A549 (cell line): ENCODE measurements around the gene CTNND1.
"Not testable (repeated sequence)": the region's sequence is repeated elsewhere in the genome, so short reads cannot be mapped to it uniquely, and the experiment has no call there.

Experiments used
- CBX8 ChIP-seq: fragments of 200-600 bp; sonication (generic); IDR thresholded peaks from 2 replicates; pipeline ENCODE4 v1.6.1; 2016
- CHD2 ChIP-seq: fragments of 150-350 bp; IDR thresholded peaks from 2 replicates; pipeline ENCODE4 v1.6.1; 2014; ENCODE audit warnings: low read length; ENCODE audit not compliant: partially characterized antibody
- CTCF ChIP-seq: fragments of >200 bp; sonication (Bioruptor Twin); formaldehyde crosslinking; IDR thresholded peaks from 3 replicates; pipeline ENCODE4 v1.5.1; 2016
- EP300 ChIP-seq, 2 experiments: fragments of >200 bp; sonication (Bioruptor Twin); formaldehyde crosslinking; IDR thresholded peaks; 2 replicates in 1 of 2; 3 replicates in 1 of 2; pipeline ENCODE4 v1.6.1; 2016 to 2017
- FOSL2 ChIP-seq, 2 experiments: fragments of 450-650 bp in 1 of 2; fragments of >200 bp in 1 of 2; sonication (Bioruptor Twin) in 1 of 2; formaldehyde crosslinking; IDR thresholded peaks; 2 replicates each; pipeline versions ENCODE4 v1.5.0 to v1.6.1; 2016 to 2020; ENCODE audit warnings: mild to moderate bottlenecking in 1 of 2, moderate library complexity in 1 of 2
- HEYL ChIP-seq: fragments of 250-450 bp; sonication (Bioruptor Pico); IDR thresholded peaks from 2 replicates; pipeline ENCODE4 v1.8.0; 2021; ENCODE audit warnings: mild to moderate bottlenecking, moderate library complexity
- HOXB5 ChIP-seq: fragments of 250-450 bp; sonication (Bioruptor Pico); IDR thresholded peaks from 2 replicates; pipeline ENCODE4 v1.5.0; 2020; ENCODE audit warnings: mild to moderate bottlenecking, moderate library complexity
- MAX ChIP-seq: IDR thresholded peaks from 2 replicates; pipeline ENCODE4 v1.6.1; 2012
- MYC ChIP-seq: IDR thresholded peaks from 2 replicates; pipeline ENCODE4 v1.6.1; 2012; ENCODE audit warnings: mild to moderate bottlenecking, inconsistent platforms, low read length, improper control_type of control experiment, borderline replicate concordance
- POLR2A ChIP-seq: IDR thresholded peaks from 2 replicates; pipeline ENCODE4 v1.6.1; 2012; ENCODE audit warnings: mild to moderate bottlenecking, low read length
- REST ChIP-seq: fragments of 200-600 bp; sonication (generic); IDR thresholded peaks from 2 replicates; pipeline ENCODE4 v1.6.1; 2016; ENCODE audit warnings: antibody characterized with exemption, mild to moderate bottlenecking, moderate library complexity
- RFX5 ChIP-seq: fragments of 450-650 bp; IDR thresholded peaks from 2 replicates; pipeline ENCODE4 v1.7.1; 2014; ENCODE audit warnings: antibody characterized with exemption, mild to moderate bottlenecking, moderate library complexity
- SREBF2 ChIP-seq: fragments of 450-650 bp; IDR thresholded peaks from 2 replicates; pipeline ENCODE4 v1.6.1; 2014; ENCODE audit warnings: mild to moderate bottlenecking, moderate library complexity
- TF ChIP-seq, protein P1 (sequence below): fragments of >200 bp; sonication (Bioruptor Twin); formaldehyde crosslinking; IDR thresholded peaks from 3 replicates; pipeline ENCODE4 v1.6.1; 2016

GRCh38 chr11:57716726-57717125 lies 44.9 kb upstream of the CTNND1 start:
- TF ChIP-seq CTCF; MYC; REST; SREBF2; FOSL2 (IDR thresholded peaks at IDR 0.05); FOSL2 (CRISPR knock-in tag; IDR thresholded peaks at IDR 0.05); CHD2; MAX; HEYL (CRISPR knock-in tag); POLR2A; CBX8; RFX5; EP300 (IDR thresholded peaks at IDR 0.05); HOXB5 (CRISPR knock-in tag): not testable (repeated sequence)
- TF ChIP-seq, protein P1, sequence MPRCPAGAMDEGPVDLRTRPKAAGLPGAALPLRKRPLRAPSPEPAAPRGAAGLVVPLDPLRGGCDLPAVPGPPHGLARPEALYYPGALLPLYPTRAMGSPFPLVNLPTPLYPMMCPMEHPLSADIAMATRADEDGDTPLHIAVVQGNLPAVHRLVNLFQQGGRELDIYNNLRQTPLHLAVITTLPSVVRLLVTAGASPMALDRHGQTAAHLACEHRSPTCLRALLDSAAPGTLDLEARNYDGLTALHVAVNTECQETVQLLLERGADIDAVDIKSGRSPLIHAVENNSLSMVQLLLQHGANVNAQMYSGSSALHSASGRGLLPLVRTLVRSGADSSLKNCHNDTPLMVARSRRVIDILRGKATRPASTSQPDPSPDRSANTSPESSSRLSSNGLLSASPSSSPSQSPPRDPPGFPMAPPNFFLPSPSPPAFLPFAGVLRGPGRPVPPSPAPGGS, result not testable (repeated sequence)
